ENCODE measurements around the gene EFCAB10. TPM values are rescaled to one million over a fixed set of nuclear protein-coding genes. Genes with fewer than 3 reads are reported as not detected.

Gene EFCAB10, protein sequence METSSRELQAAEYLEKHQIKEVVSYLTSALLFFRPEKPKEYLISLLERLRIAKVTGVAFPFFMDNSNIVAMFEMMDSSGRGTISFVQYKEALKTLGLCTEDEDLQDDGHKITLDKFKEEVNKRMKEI
- not detected for total RNA-seq

DNA sequence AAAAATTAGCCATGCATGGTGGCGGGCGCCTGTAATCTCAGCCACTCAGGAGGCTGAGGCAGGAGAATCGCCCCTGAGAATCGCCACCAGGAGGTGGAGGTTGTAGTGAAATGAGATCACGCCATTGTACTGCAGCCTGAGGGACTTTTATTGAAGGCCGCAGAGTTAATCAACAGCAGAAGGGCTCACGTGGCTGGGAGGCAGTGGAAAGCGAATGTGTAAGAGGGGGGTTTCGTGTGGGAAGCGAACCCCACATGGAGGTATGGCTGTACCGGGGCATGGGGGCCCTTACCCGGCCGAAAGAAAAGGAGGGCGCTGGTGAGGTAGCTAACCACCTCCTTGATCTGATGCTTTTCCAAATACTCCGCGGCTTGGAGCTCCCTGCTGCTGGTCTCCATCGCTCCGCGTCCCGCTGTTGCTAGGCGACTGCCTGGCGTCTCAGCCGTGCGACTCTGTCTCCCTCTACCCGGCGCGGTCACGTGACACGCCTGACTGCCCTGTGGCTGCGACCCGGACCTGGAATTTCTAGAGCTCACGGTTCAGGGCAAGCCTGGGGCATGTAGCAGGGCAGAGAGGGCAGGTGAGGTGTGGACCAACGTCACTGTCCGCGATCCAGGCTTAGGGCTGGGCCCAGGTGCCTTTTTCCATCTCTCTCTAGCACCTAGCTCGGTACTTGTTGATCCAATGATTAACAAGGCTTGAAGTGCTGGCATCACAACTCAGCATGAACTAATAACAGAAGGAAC, at the start of gene EFCAB10:
Gene EFCAB10, minus strand, starts transcription at position 428 of the 746 bp plus-strand sequence. Its CDS starts 30 bp downstream, at position 398.
- DNase-seq (ENCODE audit: low spot score) (no peak), ATAC-seq (ENCODE audit: low FRiP score) (no peak)
- TF ChIP-seq, protein P1, sequence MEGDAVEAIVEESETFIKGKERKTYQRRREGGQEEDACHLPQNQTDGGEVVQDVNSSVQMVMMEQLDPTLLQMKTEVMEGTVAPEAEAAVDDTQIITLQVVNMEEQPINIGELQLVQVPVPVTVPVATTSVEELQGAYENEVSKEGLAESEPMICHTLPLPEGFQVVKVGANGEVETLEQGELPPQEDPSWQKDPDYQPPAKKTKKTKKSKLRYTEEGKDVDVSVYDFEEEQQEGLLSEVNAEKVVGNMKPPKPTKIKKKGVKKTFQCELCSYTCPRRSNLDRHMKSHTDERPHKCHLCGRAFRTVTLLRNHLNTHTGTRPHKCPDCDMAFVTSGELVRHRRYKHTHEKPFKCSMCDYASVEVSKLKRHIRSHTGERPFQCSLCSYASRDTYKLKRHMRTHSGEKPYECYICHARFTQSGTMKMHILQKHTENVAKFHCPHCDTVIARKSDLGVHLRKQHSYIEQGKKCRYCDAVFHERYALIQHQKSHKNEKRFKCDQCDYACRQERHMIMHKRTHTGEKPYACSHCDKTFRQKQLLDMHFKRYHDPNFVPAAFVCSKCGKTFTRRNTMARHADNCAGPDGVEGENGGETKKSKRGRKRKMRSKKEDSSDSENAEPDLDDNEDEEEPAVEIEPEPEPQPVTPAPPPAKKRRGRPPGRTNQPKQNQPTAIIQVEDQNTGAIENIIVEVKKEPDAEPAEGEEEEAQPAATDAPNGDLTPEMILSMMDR (IDR thresholded peaks at IDR 0.05), result no peak

GRCh38 chr7:105625986-105626385, 44.7 kb upstream of the EFCAB10 start:
- TF ChIP-seq, protein P1 (IDR thresholded peaks at IDR 0.05), result no peak
- DNase-seq (ENCODE audit: low spot score) (no peak), ATAC-seq (ENCODE audit: low FRiP score) (no peak)

- ATAC-seq (ENCODE audit: low FRiP score) (no peak), DNase-seq (ENCODE audit: low spot score) (no peak)
Observed at GRCh38 chr7:105623906-105624305, 42.6 kb upstream of the EFCAB10 start.

GRCh38 chr7:105623378-105623777, 42.1 kb upstream of the EFCAB10 start:
- ATAC-seq (ENCODE audit: low FRiP score), result no peak
- DNase-seq (ENCODE audit: low spot score), result no peak
- TF ChIP-seq, protein P1 (IDR thresholded peaks at IDR 0.05), result no peak

More at GRCh38 chr7:105623906-105624305, 42.6 kb upstream of the EFCAB10 start:
- TF ChIP-seq, protein P1 (IDR thresholded peaks at IDR 0.05), result no peak

GRCh38 chr7:105622106-105622731, 40.9 kb upstream of the EFCAB10 start:
- ATAC-seq (ENCODE audit: low FRiP score) (no peak), DNase-seq (ENCODE audit: low spot score) (no peak)
- TF ChIP-seq, protein P1 (IDR thresholded peaks at IDR 0.05), result no peak

GRCh38 chr7:105621617-105622016, 40.3 kb upstream of the EFCAB10 start:
- no peak for DNase-seq (ENCODE audit: low spot score)
- ATAC-seq (ENCODE audit: low FRiP score), result no peak
- TF ChIP-seq, protein P1 (IDR thresholded peaks at IDR 0.05), result no peak
